Keratinocyte (primary cell): Measurements from ENCODE around the gene GPR160. TPM values are rescaled to one million over a fixed set of nuclear protein-coding genes. Genes with fewer than 3 reads are reported as not detected.
A peak's percentile ranks its signal among the peaks of the same experiment; 100 is the strongest.

ENCODE experiments used
- DNase-seq: peaks from one replicate; pipeline ENCODE4 v3.0.0-alpha.2; 2011; ENCODE audit warnings: low read depth, missing footprints, low spot score
- FAIRE-seq: peaks from 2 replicates; lab custom pipeline; 2011; peaks lifted over from hg19 to GRCh38; lab: Jason Lieb, UNC
- H2AFZ ChIP-seq: 2 replicates; pipeline ENCODE4 v1.6.0; 2012; ENCODE audit warnings: low read length, control low read depth, inconsistent platforms; ENCODE audit not compliant: control insufficient read depth
- H3K27ac ChIP-seq: 2 replicates; pipeline ENCODE4 v1.5.1; 2011; ENCODE audit warnings: low read length; ENCODE audit not compliant: control insufficient read depth, insufficient read depth
- H3K27me3 ChIP-seq: 3 replicates; pipeline ENCODE4 v1.6.0; 2011; ENCODE audit warnings: low read length; ENCODE audit not compliant: control insufficient read depth, insufficient read depth; ENCODE audit errors: extremely low read depth
- H3K36me3 ChIP-seq, 2 experiments: 2 replicates in 1 of 2; 3 replicates in 1 of 2; pipeline ENCODE4 v1.5.1; 2011; ENCODE audit warnings: low read length in 2 of 2, mild to moderate bottlenecking in 1 of 2; ENCODE audit not compliant: control insufficient read depth in 2 of 2, insufficient read depth in 2 of 2; ENCODE audit errors: extremely low read depth in 1 of 2
- H3K4me1 ChIP-seq: 3 replicates; pipeline ENCODE4 v1.5.1; 2011; ENCODE audit warnings: low read length; ENCODE audit not compliant: control insufficient read depth, insufficient read depth; ENCODE audit errors: extremely low read depth
- H3K4me2 ChIP-seq: 3 replicates; pipeline ENCODE4 v1.6.0; 2011; ENCODE audit warnings: low read depth, low read length; ENCODE audit not compliant: control insufficient read depth, insufficient read depth; ENCODE audit errors: extremely low read depth
- H3K4me3 ChIP-seq, 3 experiments: fragments of 200-600 bp in 1 of 3; sonication (generic) in 1 of 3; 2 replicates in 2 of 3; 3 replicates in 1 of 3; pipeline ENCODE4 v1.5.1; 2011 to 2016; ENCODE audit warnings: low read length in 3 of 3, mild to moderate bottlenecking in 3 of 3, control low read depth in 2 of 3, inconsistent platforms in 1 of 3, low read depth in 1 of 3, mixed read lengths in 1 of 3, mixed run types in 1 of 3, moderate library complexity in 1 of 3; ENCODE audit not compliant: control insufficient read depth in 2 of 3, insufficient read depth in 2 of 3; ENCODE audit errors: extremely low read depth in 1 of 3
- H3K79me2 ChIP-seq: 2 replicates; pipeline ENCODE4 v1.6.0; 2012; ENCODE audit warnings: low read length; ENCODE audit not compliant: control insufficient read depth, insufficient read depth
- H3K9ac ChIP-seq: 3 replicates; pipeline ENCODE4 v1.6.0; 2011; ENCODE audit warnings: low read length; ENCODE audit not compliant: control insufficient read depth, insufficient read depth; ENCODE audit errors: extremely low read depth
- H3K9me1 ChIP-seq: 3 replicates; pipeline ENCODE4 v1.6.0; 2011; ENCODE audit warnings: low read length; ENCODE audit not compliant: control insufficient read depth, insufficient read depth; ENCODE audit errors: extremely low read depth
- H3K9me3 ChIP-seq: 2 replicates; pipeline ENCODE4 v1.5.1; 2012; ENCODE audit warnings: low read depth, low read length; ENCODE audit not compliant: control insufficient read depth
- H4K20me1 ChIP-seq: 3 replicates; pipeline ENCODE4 v1.6.0; 2011; ENCODE audit warnings: low read length; ENCODE audit not compliant: control insufficient read depth, insufficient read depth; ENCODE audit errors: extremely low read depth
- CTCF ChIP-seq, 3 experiments: IDR thresholded peaks in 1 of 3; conservative IDR thresholded peaks in 1 of 3; optimal IDR thresholded peaks in 1 of 3; 2 replicates in 2 of 3; 3 replicates in 1 of 3; pipeline versions ENCODE3 to v1.5.1; 2011; ENCODE audit warnings: low read length in 3 of 3, mild to moderate bottlenecking in 3 of 3, moderate library complexity in 2 of 3, control low read depth in 1 of 3, inconsistent platforms in 1 of 3; ENCODE audit not compliant: insufficient read depth in 2 of 3; ENCODE audit errors: extremely low read depth in 1 of 3
- EZH2 ChIP-seq: IDR thresholded peaks from one replicate; pipeline ENCODE4 v1.6.1; 2012; ENCODE audit warnings: inconsistent platforms, mild to moderate bottlenecking, low read length, moderate library complexity
- dilution Hi-C: fragments of 300-500 bp; cut with MboI; formaldehyde crosslinking; loops from one replicate; pipeline ENCODE4 v1.7.0; 2020; ENCODE audit warnings: low sequenced_read_pairs; ENCODE audit not compliant: extremely low pct_ligation_motif_present
- polyA plus RNA-seq, 5 experiments: library from polyadenylated mRNA; depleted of rRNA in 3 of 5; stranded (reverse) in 3 of 5; stranded (forward) in 1 of 5; unstranded in 1 of 5; fragments of >200 nt; gene quantifications; 1 replicate in 1 of 5; 2 replicates in 3 of 5; 3 replicates in 1 of 5; pipeline versions ENCODE4 v1.2.1 to v1.2.3, GENCODE V29; 2011 to 2012; ENCODE audit warnings: missing spikeins in 2 of 5, low read depth in 1 of 5, low replicate concordance in 1 of 5

The GPR160 gene
- polyA plus RNA-seq, 1 donor (not counting 4 experiments of a cell fraction or from before 2014, with no cell fraction given) = 0.22 TPM

DNA sequence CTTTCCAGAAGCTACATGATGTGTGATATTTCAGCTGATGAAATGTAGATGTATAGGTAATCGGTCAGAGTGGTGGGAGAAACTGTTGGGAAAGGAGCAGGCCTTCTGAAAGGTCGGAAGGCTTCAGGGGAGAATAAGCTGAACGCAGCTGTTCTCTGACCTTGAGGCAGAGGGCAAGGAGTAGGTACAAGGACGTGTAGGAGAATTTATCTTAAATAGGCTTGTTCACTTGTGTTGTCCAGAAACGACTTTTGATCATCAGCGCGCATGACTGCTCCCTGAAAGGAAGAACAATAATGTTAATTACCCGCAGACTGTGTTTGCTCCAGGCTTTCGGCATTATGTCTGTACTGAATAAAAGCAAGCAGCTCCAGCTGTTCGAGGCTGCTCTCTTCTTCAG is 39.6 kb downstream of the GPR160 start:
- no peaks in the 10 kb centered on the region for H3K4me1 ChIP-seq
- no peak overlapping the region for H3K9ac ChIP-seq
- H3K36me3 ChIP-seq = no peaks in the 10 kb centered on the region
- H3K4me2 ChIP-seq = no peak overlapping the region
- FAIRE-seq = no peak
- TF ChIP-seq EZH2 (no peak), CTCF (optimal IDR thresholded peaks at IDR 0.05 in 1 of 3, IDR thresholded peaks at IDR 0.05 in 1 of 3, conservative IDR thresholded peaks at IDR 0.05 in 1 of 3; ENCODE audit: extremely low read depth in 1 of 3, insufficient read depth in 2 of 3, low read length in 3 of 3) (no peak)
- H4K20me1 ChIP-seq = no peaks in the 10 kb centered on the region
- no peak overlapping the region for H3K4me3 ChIP-seq
- dilution Hi-C loops = no loop called here
- H3K27me3 ChIP-seq = no peaks in the 10 kb centered on the region
- no peaks in the 10 kb centered on the region for H3K79me2 ChIP-seq
- H3K27ac ChIP-seq = no peak overlapping the region
- H3K9me3 ChIP-seq = no peaks in the 10 kb centered on the region
- H3K9me1 ChIP-seq = no peaks in the 10 kb centered on the region
- no peak for DNase-seq
- no peak overlapping the region for H2AFZ ChIP-seq

- Histone ChIP-seq H3K36me3 (no peaks in the 10 kb centered on the region), H4K20me1 (no peaks in the 10 kb centered on the region), H3K27ac (no peak overlapping the region), H3K4me2 (no peak overlapping the region), H3K4me1 (no peaks in the 10 kb centered on the region), H3K79me2 (no peaks in the 10 kb centered on the region), H3K9ac (no peak overlapping the region), H3K4me3 (no peak overlapping the region), H3K9me1 (no peaks in the 10 kb centered on the region), H3K27me3 (no peaks in the 10 kb centered on the region), H3K9me3 (no peaks in the 10 kb centered on the region), H2AFZ (no peak overlapping the region)
- dilution Hi-C loops = no loop called here
- TF ChIP-seq EZH2 (no peak), CTCF (optimal IDR thresholded peaks at IDR 0.05 in 1 of 3, IDR thresholded peaks at IDR 0.05 in 1 of 3, conservative IDR thresholded peaks at IDR 0.05 in 1 of 3; ENCODE audit: extremely low read depth in 1 of 3, insufficient read depth in 2 of 3, low read length in 3 of 3) (peak in 1 of 3 experiments; percentile 14)
- DNase-seq = no peak
- FAIRE-seq = no peak
Measured at GRCh38 chr3:170078620-170079281, 41.0 kb downstream of the GPR160 start.
